ENCODE results near the gene ZNF593.

Gene ZNF593

DNA sequence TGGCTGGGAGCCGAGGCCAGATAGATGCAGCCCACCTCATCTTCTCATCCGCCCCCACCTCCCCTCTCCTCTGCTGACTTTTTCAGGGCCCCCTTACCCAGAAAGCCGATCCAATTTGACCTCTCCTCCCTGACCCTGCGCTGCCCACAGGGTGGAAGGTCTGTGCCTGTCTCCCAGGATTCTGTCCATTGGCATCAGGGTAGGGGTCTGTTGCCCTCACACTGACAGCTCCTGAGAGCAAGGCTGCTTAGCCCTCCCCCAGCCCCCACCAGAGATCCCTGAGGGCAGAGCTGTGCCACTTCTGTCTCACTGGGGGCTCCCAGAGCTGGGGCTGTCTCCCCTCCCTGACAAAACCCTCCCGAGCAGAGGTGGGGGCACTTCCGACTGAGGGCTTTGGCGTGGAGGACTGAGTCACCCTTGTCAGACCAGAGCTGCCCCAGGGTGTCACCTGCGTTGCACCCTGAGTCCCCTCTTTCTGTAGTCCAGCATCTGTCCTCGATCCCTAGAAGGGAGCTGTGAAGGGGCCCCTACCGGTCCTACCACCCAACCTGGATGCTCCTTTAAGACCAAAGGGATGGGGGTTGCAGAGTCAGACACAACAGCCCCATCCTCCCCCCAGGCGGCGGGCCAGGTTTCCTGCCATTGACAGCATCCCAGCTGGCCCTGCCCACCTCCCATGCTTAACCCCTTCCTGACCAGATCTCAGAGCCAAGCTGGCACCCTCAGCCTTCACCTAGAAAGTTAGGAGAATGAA lies 13.2 kb upstream of the ZNF593 start:
- ATAC-seq (replicated peaks; ENCODE audit: extremely low read depth, poor library complexity, severe bottlenecking), result no peak
- no peak overlapping the region for H3K4me3 Mint-ChIP-seq

DNA sequence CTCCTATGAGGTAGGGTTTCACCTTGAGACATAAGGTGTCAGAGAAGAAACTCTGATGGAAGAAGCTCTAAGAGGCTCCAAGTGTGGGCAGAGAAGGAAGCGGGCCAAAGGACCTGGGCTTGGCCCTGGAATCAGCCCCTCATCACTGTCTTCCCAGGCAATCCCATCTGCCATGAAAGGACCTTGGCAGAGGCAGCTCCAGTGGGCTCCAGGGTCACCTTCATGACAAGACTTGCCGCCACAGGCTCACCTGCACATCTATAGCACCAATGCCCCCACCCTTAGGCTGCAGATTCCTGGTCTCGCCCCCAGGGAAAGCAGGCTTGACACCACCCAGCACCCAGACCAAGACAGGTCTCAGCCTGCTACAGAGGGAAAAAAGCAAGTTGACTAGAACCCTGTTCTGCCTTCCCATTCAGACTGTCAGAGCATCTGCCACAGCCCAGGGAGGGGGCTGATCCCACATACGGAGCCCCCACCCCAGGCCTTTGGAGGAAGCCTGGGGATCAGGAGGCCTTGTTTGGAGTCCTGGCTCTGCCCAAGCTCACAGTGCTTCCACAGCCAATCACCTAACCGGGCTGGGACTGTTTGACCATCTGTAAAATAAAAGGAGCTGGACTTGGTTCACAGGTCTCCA lies 11.3 kb upstream of the ZNF593 start:
- Mint-ChIP-seq H3K4me1 (peaks cover 5% of the 10 kb centered on the region), H3K9me3 (no peaks in the 10 kb centered on the region), H3K27ac (ENCODE audit: low read depth) (no peak overlapping the region), H3K4me3 (no peak overlapping the region), H3K36me3 (ENCODE audit: insufficient read depth) (peaks cover 1% of the 10 kb centered on the region), H3K27me3 (peaks cover 54% of the 10 kb centered on the region)
- ATAC-seq (replicated peaks; ENCODE audit: extremely low read depth, poor library complexity, severe bottlenecking), result no peak
- no peak for DNase-seq (ENCODE audit: low spot score in 2 of 2)

More for the DNA sequence above, 13.2 kb upstream of the ZNF593 start:
- Mint-ChIP-seq H3K36me3 (ENCODE audit: insufficient read depth) (no peaks in the 10 kb centered on the region), H3K9me3 (no peaks in the 10 kb centered on the region), H3K4me1 (no peaks in the 10 kb centered on the region), H3K27me3 (peaks cover 48% of the 10 kb centered on the region), H3K27ac (ENCODE audit: low read depth) (no peak overlapping the region)
- no peak for DNase-seq (ENCODE audit: low spot score in 2 of 2)

DNA sequence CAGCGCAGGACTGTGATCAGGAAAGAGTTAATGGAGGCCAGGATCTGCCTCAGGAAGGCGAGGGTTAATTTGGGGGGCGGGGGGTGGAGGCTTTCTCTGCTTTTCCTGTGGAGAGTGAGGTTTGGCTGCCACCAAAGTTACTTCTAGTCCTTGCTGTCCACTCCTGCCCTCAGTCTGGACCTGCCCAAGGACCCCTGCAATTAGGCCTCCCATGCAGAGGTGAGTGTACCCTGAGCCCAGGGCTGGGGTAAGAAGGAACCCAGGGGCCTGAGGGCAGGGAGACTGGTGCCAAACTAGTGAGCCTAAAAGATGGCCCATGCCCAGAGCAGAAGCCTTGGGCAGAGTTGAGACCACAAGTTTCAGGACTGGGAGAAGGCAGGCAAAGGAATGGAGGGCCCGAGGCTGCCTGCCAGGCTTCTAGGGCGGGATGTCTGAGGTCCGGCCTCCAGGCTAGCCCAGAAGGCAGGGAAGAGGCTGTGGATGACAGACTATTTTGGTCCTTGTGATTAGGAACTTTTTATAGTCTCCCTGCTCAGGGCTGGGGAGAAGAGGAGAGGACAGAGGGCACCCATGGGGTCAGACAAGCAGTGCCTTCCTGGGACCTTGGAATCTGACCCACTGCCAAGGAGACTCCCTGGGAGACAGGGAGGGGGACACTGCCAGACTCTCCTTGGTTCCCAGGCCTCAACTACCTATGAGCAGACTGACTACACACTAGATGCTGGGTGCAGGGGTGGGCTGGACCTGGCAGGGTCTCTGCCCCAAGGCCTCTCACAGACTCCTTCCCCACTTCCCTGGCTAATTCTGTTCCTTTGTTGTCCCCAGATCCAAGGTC lies 10.6 kb upstream of the ZNF593 start, which contains the start of gene FAM110D:
Gene FAM110D (plus strand): TSS at position 172 of the 835 bp plus-strand sequence. CDS start 2,213 bp downstream, outside the sequence.
- DNase-seq (ENCODE audit: low spot score in 2 of 2) (no peak), ATAC-seq (replicated peaks; ENCODE audit: extremely low read depth, poor library complexity, severe bottlenecking) (no peak)
- no peak within 1 kb of the TSS for H3K4me3 Mint-ChIP-seq
- peaks cover 1% of the 10 kb centered on the region for H3K36me3 Mint-ChIP-seq (ENCODE audit: insufficient read depth)
- peaks cover 5% of the 10 kb centered on the region for H3K4me1 Mint-ChIP-seq
- no peaks in the 10 kb centered on the region for H3K9me3 Mint-ChIP-seq
- H3K27ac Mint-ChIP-seq (ENCODE audit: low read depth), result no peak within 1 kb of the TSS
- peaks cover 53% of the 10 kb centered on the region for H3K27me3 Mint-ChIP-seq

DNA sequence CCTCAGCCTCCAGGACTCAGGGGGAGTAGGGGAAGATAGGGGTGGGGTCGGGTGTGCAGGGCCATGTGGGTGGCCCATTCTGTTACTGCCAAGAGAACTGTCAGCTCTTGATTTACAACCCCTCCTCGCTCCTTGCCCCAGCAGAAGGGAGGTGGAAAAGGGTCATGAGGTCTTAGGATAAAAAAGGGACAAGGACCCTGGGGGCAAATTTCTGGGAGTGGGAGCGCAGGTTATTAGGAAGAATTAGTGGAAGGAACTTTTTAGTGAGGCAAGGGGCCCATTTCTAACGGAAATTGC lies 10.0 kb upstream of the ZNF593 start:
- H3K27me3 Mint-ChIP-seq, result peaks cover 50% of the 10 kb centered on the region
- H3K27ac Mint-ChIP-seq (ENCODE audit: low read depth), result no peak overlapping the region
- no peak overlapping the region for H3K4me3 Mint-ChIP-seq
- peaks cover 5% of the 10 kb centered on the region for H3K4me1 Mint-ChIP-seq
- no peaks in the 10 kb centered on the region for H3K9me3 Mint-ChIP-seq
- peaks cover 1% of the 10 kb centered on the region for H3K36me3 Mint-ChIP-seq (ENCODE audit: insufficient read depth)
- ATAC-seq (replicated peaks; ENCODE audit: extremely low read depth, poor library complexity, severe bottlenecking) (no peak), DNase-seq (ENCODE audit: low spot score in 2 of 2) (no peak)

DNA sequence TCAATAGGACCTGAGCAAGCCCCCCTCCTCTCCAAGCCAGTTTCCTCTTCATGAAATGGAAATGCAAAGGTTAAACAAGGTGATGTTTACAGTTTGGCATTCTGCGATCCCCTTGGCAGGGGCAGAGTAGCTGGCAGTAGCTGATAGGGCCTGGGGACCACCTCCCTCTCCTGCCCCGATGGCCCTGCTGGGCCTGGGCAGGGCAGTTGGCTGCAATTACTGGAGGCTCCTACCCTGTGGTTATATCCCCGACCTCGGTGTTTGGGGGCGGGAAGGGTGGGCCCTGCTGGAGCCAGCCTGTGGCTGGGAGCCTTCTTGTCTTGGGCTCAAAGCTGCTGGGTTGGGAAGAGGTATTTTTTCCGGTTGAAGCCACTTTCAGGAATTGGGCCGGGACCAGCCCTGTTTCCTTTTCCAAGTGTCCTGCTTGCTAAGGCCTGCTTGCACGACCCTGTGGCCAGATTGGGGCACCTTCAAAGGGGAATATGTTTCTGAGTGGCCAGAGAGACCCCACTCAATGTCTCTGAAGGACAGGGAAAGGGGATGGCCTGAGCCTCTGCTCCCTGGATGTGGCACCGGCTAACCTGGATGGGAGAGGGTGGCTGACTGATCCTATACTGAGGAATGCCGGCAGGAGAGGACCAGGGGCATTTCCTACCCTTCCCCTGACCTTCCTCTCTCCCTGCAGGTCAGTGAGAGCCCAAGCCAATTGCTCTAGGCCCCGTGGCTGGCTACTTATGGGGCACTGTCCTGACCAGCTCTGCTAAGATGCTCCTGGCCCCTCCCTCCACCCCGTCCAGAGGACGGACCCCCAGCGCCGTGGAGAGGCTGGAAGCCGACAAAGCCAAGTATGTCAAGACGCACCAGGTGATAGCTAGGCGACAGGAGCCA lies 8.9 kb upstream of the ZNF593 start:
- Mint-ChIP-seq H3K27me3 (peaks cover 46% of the 10 kb centered on the region), H3K9me3 (no peaks in the 10 kb centered on the region), H3K4me1 (peaks cover 5% of the 10 kb centered on the region), H3K4me3 (peak overlapping the region; percentile 4), H3K27ac (ENCODE audit: low read depth) (no peak overlapping the region), H3K36me3 (ENCODE audit: insufficient read depth) (peaks cover 1% of the 10 kb centered on the region)
- no peak for DNase-seq (ENCODE audit: low spot score in 2 of 2)
- ATAC-seq (replicated peaks; ENCODE audit: extremely low read depth, poor library complexity, severe bottlenecking), result no peak

DNA sequence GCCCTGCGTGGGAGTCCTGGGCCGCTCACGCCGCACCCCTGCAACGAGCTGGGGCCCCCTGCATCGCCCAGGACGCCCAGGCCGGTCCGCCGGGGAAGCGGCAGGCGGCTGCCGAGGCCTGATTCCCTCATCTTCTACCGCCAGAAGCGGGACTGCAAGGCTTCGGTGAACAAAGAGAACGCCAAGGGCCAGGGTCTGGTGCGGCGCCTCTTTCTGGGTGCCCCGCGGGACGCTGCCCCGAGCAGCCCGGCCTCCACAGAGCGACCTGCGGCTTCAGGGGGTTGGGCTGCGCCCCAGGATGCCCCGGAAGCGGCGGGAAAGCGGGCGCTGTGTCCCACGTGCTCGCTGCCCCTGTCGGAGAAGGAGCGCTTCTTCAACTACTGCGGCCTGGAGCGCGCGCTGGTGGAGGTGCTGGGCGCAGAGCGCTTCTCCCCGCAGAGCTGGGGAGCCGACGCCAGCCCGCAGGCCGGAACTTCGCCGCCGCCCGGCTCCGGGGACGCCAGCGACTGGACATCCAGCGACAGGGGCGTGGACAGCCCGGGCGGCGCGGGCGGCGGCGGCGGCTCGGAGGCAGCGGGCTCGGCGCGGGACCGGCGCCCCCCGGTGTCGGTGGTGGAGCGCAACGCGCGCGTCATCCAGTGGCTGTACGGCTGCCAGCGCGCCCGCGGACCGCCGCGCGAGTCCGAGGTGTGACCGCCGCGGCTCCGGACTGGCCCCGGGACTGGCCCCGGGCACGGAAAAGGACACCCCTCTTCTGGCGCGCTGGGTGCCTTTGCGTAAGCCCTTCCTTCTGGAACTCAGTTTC lies 8.1 kb upstream of the ZNF593 start:
- ATAC-seq (replicated peaks; ENCODE audit: extremely low read depth, poor library complexity, severe bottlenecking), result peak; percentile 27
- no peak overlapping the region for H3K27ac Mint-ChIP-seq (ENCODE audit: low read depth)
- H3K4me3 Mint-ChIP-seq, result peak overlapping the region; percentile 4
- DNase-seq (ENCODE audit: low spot score in 2 of 2), result no peak
- H3K4me1 Mint-ChIP-seq, result peaks cover 7% of the 10 kb centered on the region
- H3K9me3 Mint-ChIP-seq, result no peaks in the 10 kb centered on the region
- peaks cover 1% of the 10 kb centered on the region for H3K36me3 Mint-ChIP-seq (ENCODE audit: insufficient read depth)
- H3K27me3 Mint-ChIP-seq, result peaks cover 45% of the 10 kb centered on the region

DNA sequence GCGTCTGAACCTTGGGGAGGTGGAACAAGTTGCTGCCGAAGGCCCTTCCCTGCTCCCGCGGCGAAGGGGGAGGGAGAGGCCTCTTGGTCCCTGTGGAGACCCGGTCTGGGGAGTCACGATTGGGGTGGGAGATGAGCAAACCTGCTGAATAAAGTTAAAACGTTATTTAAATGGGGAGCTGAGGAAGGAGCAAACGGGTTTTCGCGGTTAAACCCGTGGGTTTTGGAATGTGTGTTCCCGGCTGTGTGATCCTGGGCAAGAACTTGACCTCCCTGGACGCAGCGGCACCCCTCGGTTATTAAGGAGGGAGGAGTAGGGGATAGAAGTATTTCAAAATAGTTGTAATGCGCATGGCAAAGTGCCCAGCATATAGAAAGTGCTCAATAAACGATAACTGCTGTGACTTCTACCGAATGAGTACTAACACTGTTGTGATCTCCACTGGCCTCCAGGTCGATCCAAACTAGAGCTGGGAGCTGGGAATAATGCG lies 7.4 kb upstream of the ZNF593 start:
- no peak overlapping the region for H3K4me3 Mint-ChIP-seq
- peaks cover 1% of the 10 kb centered on the region for H3K36me3 Mint-ChIP-seq (ENCODE audit: insufficient read depth)
- H3K27me3 Mint-ChIP-seq, result peaks cover 45% of the 10 kb centered on the region
- no peaks in the 10 kb centered on the region for H3K9me3 Mint-ChIP-seq
- peaks cover 13% of the 10 kb centered on the region for H3K4me1 Mint-ChIP-seq
- H3K27ac Mint-ChIP-seq (ENCODE audit: low read depth), result no peak overlapping the region
- ATAC-seq (replicated peaks; ENCODE audit: extremely low read depth, poor library complexity, severe bottlenecking) (no peak), DNase-seq (ENCODE audit: low spot score in 2 of 2) (no peak)

DNA sequence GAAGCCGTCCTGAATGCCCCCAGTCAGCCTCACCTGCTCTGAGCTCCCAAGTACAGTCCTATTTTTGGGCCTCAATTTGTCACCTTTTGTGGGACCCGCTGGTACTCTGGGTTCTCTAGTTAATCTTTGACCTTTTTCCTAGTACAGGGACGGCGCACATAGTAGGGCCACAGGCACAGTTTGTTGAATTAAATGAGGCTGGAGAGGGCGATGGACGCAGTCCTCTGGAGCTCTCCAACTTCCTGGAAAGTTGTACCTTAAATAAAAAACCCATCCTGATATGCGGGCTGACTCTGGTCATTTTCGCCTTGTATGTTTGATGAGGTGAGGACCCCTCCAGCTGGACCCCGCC lies 6.0 kb upstream of the ZNF593 start:
- peak overlapping the region; percentile 11 for H3K4me3 Mint-ChIP-seq
- DNase-seq (ENCODE audit: low spot score in 2 of 2), result no peak
- no peak overlapping the region for H3K27ac Mint-ChIP-seq (ENCODE audit: low read depth)
- no peak for ATAC-seq (replicated peaks; ENCODE audit: extremely low read depth, poor library complexity, severe bottlenecking)
- H3K27me3 Mint-ChIP-seq, result peaks cover 33% of the 10 kb centered on the region
- H3K36me3 Mint-ChIP-seq (ENCODE audit: insufficient read depth), result peaks cover 1% of the 10 kb centered on the region
- no peaks in the 10 kb centered on the region for H3K9me3 Mint-ChIP-seq
- peaks cover 13% of the 10 kb centered on the region for H3K4me1 Mint-ChIP-seq

DNA sequence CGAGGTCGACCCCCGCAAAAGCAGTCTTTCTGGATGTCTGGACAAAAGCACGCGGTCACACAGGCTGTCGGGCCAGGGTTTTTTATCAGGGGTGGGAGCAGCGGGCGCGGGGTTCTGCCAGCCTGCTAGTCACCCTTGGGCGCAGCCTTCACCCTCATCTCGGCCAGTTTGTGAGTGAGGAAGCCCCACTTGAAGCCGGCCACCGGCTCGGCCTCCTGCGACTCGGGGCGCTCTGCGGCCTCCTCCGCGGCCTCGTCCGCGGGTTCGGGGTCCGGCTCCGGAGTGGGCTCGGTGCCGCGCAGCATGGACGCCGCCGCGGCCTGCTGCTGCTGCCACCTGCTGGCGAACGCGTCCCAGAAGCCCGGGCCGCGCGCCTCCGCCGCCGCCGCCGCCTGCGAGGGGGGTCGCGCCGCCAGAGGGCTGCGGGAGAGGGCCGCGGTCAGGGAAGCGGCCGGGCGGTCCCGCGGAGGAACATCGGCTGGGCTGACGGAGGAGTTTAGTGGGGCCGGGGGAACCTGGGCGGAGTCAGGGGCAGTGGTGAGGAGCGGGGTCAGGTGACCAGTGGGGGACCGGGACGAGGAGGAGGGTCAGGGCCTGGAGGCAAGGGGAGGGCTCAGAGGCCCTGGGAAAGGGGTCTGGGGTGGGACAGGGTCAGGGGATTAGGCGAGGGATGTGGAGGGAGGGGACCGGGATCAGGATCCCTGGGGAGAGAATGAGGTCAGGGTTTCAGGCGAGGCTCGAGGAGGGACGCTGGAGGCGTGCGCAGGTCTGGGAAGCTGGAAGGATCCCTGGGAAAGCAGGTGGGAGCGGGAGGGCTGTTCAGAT lies 5.5 kb upstream of the ZNF593 start:
- Mint-ChIP-seq H3K27me3 (peaks cover 27% of the 10 kb centered on the region), H3K36me3 (ENCODE audit: insufficient read depth) (peaks cover 1% of the 10 kb centered on the region), H3K4me3 (peak overlapping the region; percentile 59), H3K4me1 (peaks cover 13% of the 10 kb centered on the region), H3K27ac (ENCODE audit: low read depth) (no peak overlapping the region), H3K9me3 (no peaks in the 10 kb centered on the region)
- peak in 1 of 2 donors; percentile 47 for DNase-seq (ENCODE audit: low spot score in 2 of 2)
- peak; percentile 61 for ATAC-seq (replicated peaks; ENCODE audit: extremely low read depth, poor library complexity, severe bottlenecking)

DNA sequence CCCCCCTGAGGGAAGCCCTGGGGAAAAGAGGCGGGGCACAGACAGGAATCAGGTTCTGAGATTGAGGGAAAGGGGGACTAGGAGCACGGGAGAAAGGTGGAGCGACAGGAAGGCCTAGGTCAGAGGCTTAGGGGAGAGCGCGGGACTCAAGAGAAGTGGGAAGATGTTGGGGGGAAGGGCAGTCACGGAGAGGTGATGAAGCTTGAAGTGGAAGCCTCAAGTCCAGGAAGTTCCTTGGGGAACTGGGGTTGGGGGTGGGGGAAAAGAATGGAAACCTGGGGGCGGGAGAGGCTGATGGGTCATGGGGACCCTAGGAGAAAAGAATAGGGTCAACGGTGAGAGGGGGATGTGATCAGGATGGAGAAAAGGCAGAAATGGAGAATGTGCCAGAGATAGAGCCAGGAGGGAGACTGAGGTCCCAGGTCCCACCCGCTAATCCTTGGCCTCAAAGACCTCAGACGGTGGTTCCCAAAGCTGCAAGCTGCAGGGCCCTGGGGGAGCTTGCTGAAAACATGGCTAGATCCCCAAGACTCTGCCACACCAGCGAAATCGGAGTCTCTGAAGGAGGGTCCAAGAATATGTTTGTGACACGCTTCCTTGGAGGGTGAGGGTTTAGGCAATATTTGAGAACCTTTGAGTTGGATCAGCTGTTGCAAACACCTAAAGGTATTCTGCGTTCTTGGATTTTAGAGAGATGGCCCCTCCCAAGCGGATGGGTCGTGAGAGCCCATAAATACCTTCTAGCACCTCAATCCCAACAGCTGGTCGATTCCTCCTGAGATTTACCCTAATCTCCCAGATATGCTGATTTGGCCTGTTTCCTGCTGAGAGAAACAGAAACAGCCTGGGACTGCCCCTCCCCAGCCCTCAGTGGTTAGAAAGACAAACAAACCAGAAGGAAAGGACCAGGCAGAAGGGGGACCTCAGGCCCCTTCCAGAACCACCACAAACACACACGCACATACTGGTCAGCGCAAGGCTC lies 4.6 kb upstream of the ZNF593 start:
- H3K27me3 Mint-ChIP-seq, result peaks cover 18% of the 10 kb centered on the region
- ATAC-seq (replicated peaks; ENCODE audit: extremely low read depth, poor library complexity, severe bottlenecking), result no peak
- H3K27ac Mint-ChIP-seq (ENCODE audit: low read depth), result no peak overlapping the region

More for the DNA sequence above, 4.6 kb upstream of the ZNF593 start:
- H3K4me3 Mint-ChIP-seq, result peak overlapping the region; percentile 59
- H3K36me3 Mint-ChIP-seq (ENCODE audit: insufficient read depth), result peaks cover 4% of the 10 kb centered on the region
- no peak for DNase-seq (ENCODE audit: low spot score in 2 of 2)
- peaks cover 19% of the 10 kb centered on the region for H3K4me1 Mint-ChIP-seq
- H3K9me3 Mint-ChIP-seq, result no peaks in the 10 kb centered on the region
